ENCODE results near the gene PEX6. TPM values are rescaled to one million over a fixed set of nuclear protein-coding genes. Genes with fewer than 3 reads are reported as not detected.

Gene PEX6
- total and polyA plus RNA-seq, 4 donors, result 8.8 to 22.9 (median 13.8) TPM

- H3K36me3 ChIP-seq (ENCODE audit: control insufficient read depth in 4 of 4, insufficient read depth in 4 of 4, low read length in 4 of 4), result peaks cover 7 to 48% (median 22%) of the 10 kb centered on the region in 4 donors
- no peaks in the 10 kb centered on the region for H3K4me1 ChIP-seq (ENCODE audit: control insufficient read depth in 5 of 5, insufficient read depth in 5 of 5, low read length in 5 of 5)
- no peaks in the 10 kb centered on the region for H3K27me3 ChIP-seq (ENCODE audit: control insufficient read depth in 3 of 3, insufficient read depth in 3 of 3, low read length in 2 of 3)
- TF ChIP-seq CTCF (IDR thresholded peaks at IDR 0.05; ENCODE audit: control extremely low read depth, extremely low read depth), result no peak
- H3K9me3 ChIP-seq (ENCODE audit: control insufficient read depth in 4 of 4, insufficient read depth in 3 of 4, low read length in 3 of 4), result no peaks in the 10 kb centered on the region
- no peak overlapping the region for H3K4me3 ChIP-seq
- H3K27ac ChIP-seq (ENCODE audit: low read depth in 1 of 2, low read length in 1 of 2), result no peak overlapping the region
- 78 to 91% methylated on average over 4 of the region's 4 CpGs for WGBS, 2 donors
- DNase-seq (no peak), ATAC-seq (ENCODE audit: insufficient read depth, low FRiP score) (no peak)
- no peak overlapping the region for H3K9ac ChIP-seq (ENCODE audit: insufficient read depth in 1 of 2, low read length in 2 of 2)
Observed at GRCh38 chr6:42939810-42940167, 39.2 kb downstream of the PEX6 start.

GRCh38 chr6:42938987-42939809 is 39.8 kb downstream of the PEX6 start:
- no peaks in the 10 kb centered on the region for H3K27me3 ChIP-seq (ENCODE audit: control insufficient read depth in 3 of 3, insufficient read depth in 3 of 3, low read length in 2 of 3)
- no peak for TF ChIP-seq CTCF (IDR thresholded peaks at IDR 0.05; ENCODE audit: control extremely low read depth, extremely low read depth)
- WGBS, 2 donors, result 86 to 92% methylated on average over 9 of the region's 9 CpGs
- no peak overlapping the region for H3K9ac ChIP-seq (ENCODE audit: insufficient read depth in 1 of 2, low read length in 2 of 2)
- H3K36me3 ChIP-seq (ENCODE audit: control insufficient read depth in 4 of 4, insufficient read depth in 4 of 4, low read length in 4 of 4), result peaks cover 7 to 52% (median 23%) of the 10 kb centered on the region in 4 donors
- H3K27ac ChIP-seq (ENCODE audit: low read depth in 1 of 2, low read length in 1 of 2), result no peak overlapping the region
- DNase-seq (no peak), ATAC-seq (ENCODE audit: insufficient read depth, low FRiP score) (no peak)
- H3K4me3 ChIP-seq, result no peak overlapping the region
- H3K9me3 ChIP-seq (ENCODE audit: control insufficient read depth in 4 of 4, insufficient read depth in 3 of 4, low read length in 3 of 4), result no peaks in the 10 kb centered on the region
- peaks cover 0 to 1% (median 0%) of the 10 kb centered on the region in 5 donors for H3K4me1 ChIP-seq (ENCODE audit: control insufficient read depth in 5 of 5, insufficient read depth in 5 of 5, low read length in 5 of 5)

- Histone ChIP-seq H3K27ac (ENCODE audit: low read depth in 1 of 2, low read length in 1 of 2) (no peak overlapping the region), H3K4me1 (ENCODE audit: control insufficient read depth in 5 of 5, insufficient read depth in 5 of 5, low read length in 5 of 5) (peaks cover 0 to 2% (median 0%) of the 10 kb centered on the region in 5 donors), H3K9ac (ENCODE audit: insufficient read depth in 1 of 2, low read length in 2 of 2) (no peak overlapping the region), H3K9me3 (ENCODE audit: control insufficient read depth in 4 of 4, insufficient read depth in 3 of 4, low read length in 3 of 4) (no peaks in the 10 kb centered on the region), H3K4me3 (no peak overlapping the region), H3K36me3 (ENCODE audit: control insufficient read depth in 4 of 4, insufficient read depth in 4 of 4, low read length in 4 of 4) (peaks cover 7 to 50% (median 21%) of the 10 kb centered on the region in 4 donors), H3K27me3 (ENCODE audit: control insufficient read depth in 3 of 3, insufficient read depth in 3 of 3, low read length in 2 of 3) (no peaks in the 10 kb centered on the region)
- DNase-seq (no peak), ATAC-seq (ENCODE audit: insufficient read depth, low FRiP score) (no peak)
- no peak for TF ChIP-seq CTCF (IDR thresholded peaks at IDR 0.05; ENCODE audit: control extremely low read depth, extremely low read depth)
- 84 to 89% methylated on average over 5 of the region's 5 CpGs for WGBS, 2 donors
Observed at GRCh38 chr6:42938428-42938796, 40.6 kb downstream of the PEX6 start.
